Stimulated activated CD8-positive, alpha-beta memory T cell treated with anti-CD3 and anti-CD28 coated beads, Interleukin-7, amount 100 ng/mL, for 4 hours (primary cell): ENCODE measurements around the gene RALGPS1.

Experiments used
- DNase-seq, 2 donors: peaks; one replicate each; pipeline ENCODE4 v3.0.0-alpha.2; 2020; ENCODE audit warnings: low read depth in 2 of 2

The RALGPS1 gene

GRCh38 chr9:126914458-126915280 lies at the start of gene RALGPS1:
TSS of gene RALGPS1 (plus strand) at chr9:126914782. CDS start at chr9:126962290, 47,508 bp downstream.
- DNase-seq = peak; percentile 73 to 90

- no peak for DNase-seq
Observed at GRCh38 chr9:126869368-126869767, 45.2 kb upstream of the RALGPS1 start.

GRCh38 chr9:126872516-126872915 lies 42.1 kb upstream of the RALGPS1 start:
- no peak for DNase-seq

GRCh38 chr9:126874546-126875314 lies 39.9 kb upstream of the RALGPS1 start:
- no peak for DNase-seq

GRCh38 chr9:126875756-126876510 lies 38.6 kb upstream of the RALGPS1 start:
- no peak for DNase-seq

GRCh38 chr9:126876531-126876930 lies 38.1 kb upstream of the RALGPS1 start:
- no peak for DNase-seq

- DNase-seq = no peak
Observed at GRCh38 chr9:126877418-126877817, 37.2 kb upstream of the RALGPS1 start.

- DNase-seq = no peak
Observed at GRCh38 chr9:126879288-126879687, 35.3 kb upstream of the RALGPS1 start.

GRCh38 chr9:126880226-126880946 lies 34.2 kb upstream of the RALGPS1 start:
- no peak for DNase-seq

- no peak for DNase-seq
Observed at GRCh38 chr9:126880947-126881332, 33.6 kb upstream of the RALGPS1 start.

GRCh38 chr9:126882746-126883145 lies 31.8 kb upstream of the RALGPS1 start:
- DNase-seq = no peak

- DNase-seq = no peak
Observed at GRCh38 chr9:126883636-126884035, 30.9 kb upstream of the RALGPS1 start.

GRCh38 chr9:126885131-126885641 lies 29.4 kb upstream of the RALGPS1 start:
- no peak for DNase-seq

- DNase-seq = no peak
Observed at GRCh38 chr9:126886034-126886822, 28.4 kb upstream of the RALGPS1 start.

GRCh38 chr9:126886897-126887296 lies 27.7 kb upstream of the RALGPS1 start:
- no peak for DNase-seq

GRCh38 chr9:126891676-126892075 lies 22.9 kb upstream of the RALGPS1 start:
- no peak for DNase-seq

- DNase-seq = no peak
Observed at GRCh38 chr9:126893079-126893478, 21.5 kb upstream of the RALGPS1 start.

- DNase-seq = no peak
Observed at GRCh38 chr9:126894052-126894603, 20.5 kb upstream of the RALGPS1 start.

GRCh38 chr9:126902210-126902609 lies 12.4 kb upstream of the RALGPS1 start:
- DNase-seq = no peak

GRCh38 chr9:126904586-126904985 lies 10.0 kb upstream of the RALGPS1 start:
- DNase-seq = no peak
